Esophagus squamous epithelium (tissue), 4 donors: ENCODE data around the gene GABRG3.

ENCODE experiments used
- POLR2A ChIP-seq, 4 donors: fragments of 450-650 bp; IDR thresholded peaks; one replicate each; pipeline ENCODE4 v1.6.1; 2017; ENCODE audit warnings: antibody characterized with exemption in 4 of 4, mild to moderate bottlenecking in 4 of 4, moderate library complexity in 3 of 4
- TF ChIP-seq, protein P1 (sequence below), 6 experiments: fragments of 450-650 bp in 4 of 6; fragments of 200-600 bp in 2 of 6; sonication (generic) in 2 of 6; IDR thresholded peaks; one replicate each; pipeline ENCODE4 v1.5.1; 2016 to 2019; ENCODE audit warnings: antibody characterized with exemption in 6 of 6, mild to moderate bottlenecking in 4 of 6, moderate library complexity in 4 of 6

DNA sequence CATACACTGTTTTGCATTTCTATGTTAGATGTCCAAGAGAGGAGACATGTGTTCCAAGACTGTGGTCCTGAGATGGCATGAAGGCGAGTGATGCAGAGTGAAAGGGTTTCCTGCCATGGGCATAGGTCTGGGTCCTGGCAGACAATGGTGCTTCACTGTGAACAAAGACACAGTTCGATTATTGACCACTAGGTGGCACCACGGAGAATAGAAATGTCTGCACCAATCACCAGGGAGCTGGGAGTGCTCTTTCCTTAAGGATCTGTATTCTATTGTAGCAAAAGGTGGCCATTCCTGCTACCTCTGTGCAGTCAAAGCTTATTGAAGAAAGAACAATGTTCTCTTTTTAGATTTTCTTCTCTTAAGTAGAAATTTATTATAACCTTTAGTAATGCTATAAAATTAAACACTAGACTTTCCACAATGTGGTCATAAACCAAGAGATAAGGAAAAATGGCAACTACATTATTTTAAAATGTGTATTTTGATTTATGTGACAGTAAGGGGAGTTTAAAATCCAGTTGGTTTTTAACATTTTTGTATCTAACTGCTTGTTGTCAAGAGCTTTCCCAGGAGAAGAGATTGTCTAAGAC, 88.7 kb downstream of the GABRG3 start:
- no peak for TF ChIP-seq POLR2A (IDR thresholded peaks at IDR 0.05)
- TF ChIP-seq, protein P1, sequence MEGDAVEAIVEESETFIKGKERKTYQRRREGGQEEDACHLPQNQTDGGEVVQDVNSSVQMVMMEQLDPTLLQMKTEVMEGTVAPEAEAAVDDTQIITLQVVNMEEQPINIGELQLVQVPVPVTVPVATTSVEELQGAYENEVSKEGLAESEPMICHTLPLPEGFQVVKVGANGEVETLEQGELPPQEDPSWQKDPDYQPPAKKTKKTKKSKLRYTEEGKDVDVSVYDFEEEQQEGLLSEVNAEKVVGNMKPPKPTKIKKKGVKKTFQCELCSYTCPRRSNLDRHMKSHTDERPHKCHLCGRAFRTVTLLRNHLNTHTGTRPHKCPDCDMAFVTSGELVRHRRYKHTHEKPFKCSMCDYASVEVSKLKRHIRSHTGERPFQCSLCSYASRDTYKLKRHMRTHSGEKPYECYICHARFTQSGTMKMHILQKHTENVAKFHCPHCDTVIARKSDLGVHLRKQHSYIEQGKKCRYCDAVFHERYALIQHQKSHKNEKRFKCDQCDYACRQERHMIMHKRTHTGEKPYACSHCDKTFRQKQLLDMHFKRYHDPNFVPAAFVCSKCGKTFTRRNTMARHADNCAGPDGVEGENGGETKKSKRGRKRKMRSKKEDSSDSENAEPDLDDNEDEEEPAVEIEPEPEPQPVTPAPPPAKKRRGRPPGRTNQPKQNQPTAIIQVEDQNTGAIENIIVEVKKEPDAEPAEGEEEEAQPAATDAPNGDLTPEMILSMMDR (IDR thresholded peaks at IDR 0.05), result peak in 5 of 6 experiments; percentile 37 to 60 (median 42)
